GM21360 (cell line): ENCODE results near the gene HMG20B.

ENCODE experiments used
- ATAC-seq: cut with Tn5 transposase; IDR thresholded peaks from one replicate; pipeline ENCODE4 v1.9.1; 2021; ENCODE audit warnings: mild to moderate bottlenecking, moderate library complexity; ENCODE audit not compliant: unreplicated experiment

The HMG20B gene

GRCh38 chr19:3605770-3606169, 33.0 kb downstream of the HMG20B start:
- no peak for ATAC-seq

- no peak for ATAC-seq
Measured at GRCh38 chr19:3606174-3606689, 33.5 kb downstream of the HMG20B start.

GRCh38 chr19:3606690-3607289, 34.0 kb downstream of the HMG20B start, which contains the start of gene TBXA2R:
Gene TBXA2R, minus strand, starts transcription at chr19:3606875. Its CDS starts 6,241 bp downstream, at chr19:3600634.
- no peak for ATAC-seq

GRCh38 chr19:3607303-3608078, 34.7 kb downstream of the HMG20B start:
- ATAC-seq = no peak

- no peak for ATAC-seq
Measured at GRCh38 chr19:3608079-3608641, 35.4 kb downstream of the HMG20B start.

- no peak for ATAC-seq
Measured at GRCh38 chr19:3608750-3609322, 36.1 kb downstream of the HMG20B start.

- no peak for ATAC-seq
Measured at GRCh38 chr19:3609779-3610719, 37.3 kb downstream of the HMG20B start.

- no peak for ATAC-seq
Measured at GRCh38 chr19:3610745-3611717, 38.3 kb downstream of the HMG20B start.

GRCh38 chr19:3611841-3612240, 39.1 kb downstream of the HMG20B start:
- no peak for ATAC-seq

GRCh38 chr19:3612330-3612729, 39.6 kb downstream of the HMG20B start:
- no peak for ATAC-seq

- ATAC-seq = no peak
Measured at GRCh38 chr19:3612901-3613741, 40.4 kb downstream of the HMG20B start.

GRCh38 chr19:3613818-3614661, 41.3 kb downstream of the HMG20B start:
- no peak for ATAC-seq

GRCh38 chr19:3614858-3615505, 42.2 kb downstream of the HMG20B start:
- no peak for ATAC-seq

GRCh38 chr19:3615524-3616135, 42.9 kb downstream of the HMG20B start:
- no peak for ATAC-seq

- no peak for ATAC-seq
Measured at GRCh38 chr19:3617463-3617862, 44.7 kb downstream of the HMG20B start.

GRCh38 chr19:3618144-3618810, 45.5 kb downstream of the HMG20B start:
- ATAC-seq = peak; percentile 58
